Measurements from ENCODE around the gene CD40. TPM values are rescaled to one million over a fixed set of nuclear protein-coding genes. Genes with fewer than 3 reads are reported as not detected.

CD40 gene
- 3.3 and 4.4 TPM in 2 replicates for total RNA-seq

DNA sequence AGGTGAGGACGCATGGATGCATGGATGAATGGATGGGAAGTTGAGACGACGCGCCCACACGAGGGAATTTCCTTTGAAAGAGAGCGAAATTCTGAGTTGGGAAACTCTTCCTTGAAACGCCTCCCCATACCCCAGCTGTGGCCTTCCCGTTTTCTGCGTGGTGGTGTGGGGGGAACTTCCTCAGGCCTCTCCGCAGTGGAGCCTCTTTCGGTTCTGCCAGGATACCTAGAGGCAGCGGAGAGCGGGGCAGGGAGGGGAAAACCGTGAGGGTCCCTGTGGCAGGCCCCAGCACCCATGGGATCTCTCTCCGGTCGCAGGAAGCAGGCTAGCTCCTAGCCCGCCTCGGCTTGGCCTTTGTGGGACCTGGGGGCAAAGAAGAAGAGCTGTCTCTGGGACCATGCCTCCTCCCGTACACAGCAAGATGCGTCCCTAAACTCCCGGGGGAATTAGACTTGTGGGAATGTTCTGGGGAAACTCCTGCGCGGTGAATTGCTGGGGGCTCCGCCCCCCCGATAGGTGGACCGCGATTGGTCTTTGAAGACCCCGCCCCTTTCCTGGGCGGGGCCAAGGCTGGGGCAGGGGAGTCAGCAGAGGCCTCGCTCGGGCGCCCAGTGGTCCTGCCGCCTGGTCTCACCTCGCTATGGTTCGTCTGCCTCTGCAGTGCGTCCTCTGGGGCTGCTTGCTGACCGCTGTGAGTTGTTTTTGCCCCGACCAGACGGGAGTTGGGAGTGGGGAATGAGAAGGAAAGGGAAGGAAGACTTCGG is at the start of gene CD40:
Gene CD40 (plus strand): TSS at position 611 of the 764 bp plus-strand sequence. CDS start 30 bp downstream, at position 641.

DNA sequence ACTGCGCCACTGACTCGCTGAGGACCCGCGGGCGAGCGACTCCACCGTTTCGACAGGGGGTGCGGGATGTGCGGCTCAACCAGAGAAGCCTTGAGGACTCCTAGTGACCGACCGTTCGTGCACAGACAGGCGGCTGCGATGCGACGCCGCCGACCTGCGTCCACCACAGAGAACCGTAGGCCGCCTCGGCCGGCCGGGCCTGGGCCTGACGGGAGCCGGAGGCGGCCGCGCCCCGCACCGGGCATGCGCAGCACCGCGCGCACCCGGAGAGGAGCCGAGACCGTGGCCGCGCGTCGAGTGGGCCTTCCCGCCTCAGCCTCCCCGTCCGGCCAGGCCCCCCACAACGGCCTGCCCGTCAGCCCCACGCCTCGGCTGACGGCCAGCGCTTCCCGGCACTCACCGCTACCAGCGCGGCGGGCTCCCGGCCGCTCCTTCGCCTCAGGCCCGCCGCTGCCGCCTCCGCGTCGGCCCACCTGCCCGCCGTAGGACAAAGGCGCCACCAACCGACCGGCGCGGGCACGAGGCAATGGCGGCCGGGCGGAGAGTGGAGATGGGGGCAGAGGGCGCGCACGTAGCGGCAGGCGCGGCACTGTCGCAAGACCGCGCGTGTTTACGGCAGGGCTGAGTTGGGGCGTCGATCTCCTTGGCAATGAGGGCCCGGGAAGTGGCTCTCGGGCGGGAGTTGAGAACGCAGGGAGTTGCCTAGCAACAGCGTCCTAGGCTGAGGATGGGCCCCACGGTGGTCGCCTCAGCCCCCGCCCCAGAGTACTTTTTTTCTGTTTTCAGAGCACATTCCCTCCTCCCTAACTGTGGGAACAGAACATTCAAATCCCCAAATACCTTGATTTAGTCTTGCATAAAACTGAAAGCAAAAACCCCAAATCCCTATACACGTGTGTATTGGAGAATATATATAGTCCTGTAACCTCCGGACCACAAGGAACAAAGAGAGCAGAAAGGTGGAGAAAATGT is 28.4 kb upstream of the CD40 start, which contains the start of gene NCOA5:
Gene NCOA5 (minus strand): TSS at position 546 of the 972 bp plus-strand sequence. CDS start 10,538 bp downstream, outside the sequence.

Other genes starting within 250 kb of the CD40 start
- 9.2 and 9.4 TPM in 2 replicates for gene ZSWIM1, start 237.1 kb upstream of the CD40 start, total RNA-seq
- gene SPATA25, start 230.7 kb upstream of the CD40 start, total RNA-seq = 0.15 TPM in 1 of 2 replicates, not detected in the other
- gene NEURL2, start 227.1 kb upstream of the CD40 start, total RNA-seq = 3.4 and 3.7 TPM in 2 replicates
- 77.2 and 91.1 TPM in 2 replicates for gene CTSA, start 227.0 kb upstream of the CD40 start, total RNA-seq
- gene PLTP, start 206.2 kb upstream of the CD40 start, total RNA-seq = 48.3 and 51.7 TPM in 2 replicates
- 19.7 and 22.7 TPM in 2 replicates for gene PCIF1, start 183.6 kb upstream of the CD40 start, total RNA-seq
- 11.1 and 12.1 TPM in 2 replicates for gene ZNF335, start 146.1 kb upstream of the CD40 start, total RNA-seq
- gene MMP9, start 109.4 kb upstream of the CD40 start, total RNA-seq = not detected in 2 replicates
- not detected in 2 replicates for gene SLC12A5, start 89.1 kb upstream of the CD40 start, total RNA-seq
- 22.4 and 22.7 TPM in 2 replicates for gene NCOA5, start 28.4 kb upstream of the CD40 start, total RNA-seq
- gene CDH22, start 190.2 kb downstream of the CD40 start, total RNA-seq = not detected in 2 replicates

Data from bronchus fibroblast of lung (primary cell).